ENCODE data around the gene PRKCE. TPM values are rescaled to one million over a fixed set of nuclear protein-coding genes. Genes with fewer than 3 reads are reported as not detected.

PRKCE gene
- total RNA-seq, 1 experiment from 2014 or later: 1.3 TPM

DNA sequence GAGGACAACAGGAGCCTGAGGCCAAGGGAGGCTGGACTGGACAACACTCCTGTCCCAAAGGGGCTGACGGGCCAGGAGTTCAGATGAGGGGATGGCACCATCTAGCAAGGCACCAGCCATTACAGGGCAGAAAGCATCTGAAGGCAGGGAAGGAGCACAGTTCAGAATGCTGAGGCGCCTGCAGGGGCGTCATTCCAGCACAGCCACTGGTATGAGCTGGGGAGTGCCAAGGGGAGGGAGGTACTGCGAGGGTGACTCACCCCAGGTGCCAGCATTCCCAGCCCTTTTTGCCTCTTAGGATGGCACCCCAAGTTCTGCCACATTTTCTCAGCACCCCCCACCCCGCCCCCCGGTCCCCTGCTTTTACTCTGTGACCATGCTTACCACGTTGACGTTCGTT, 515.9 kb downstream of the PRKCE start:
- no peak for DNase-seq
- no peak overlapping the region for H4K8ac ChIP-seq (replicated peaks; ENCODE audit: insufficient read length, low read depth, low read length)
- H4K20me1 ChIP-seq (ENCODE audit: control insufficient read depth, insufficient read depth, insufficient read length): no peaks in the 10 kb centered on the region
- H3K9me3 ChIP-seq (ENCODE audit: control insufficient read depth, low read depth, low read length): no peaks in the 10 kb centered on the region
- TF ChIP-seq, protein P1, sequence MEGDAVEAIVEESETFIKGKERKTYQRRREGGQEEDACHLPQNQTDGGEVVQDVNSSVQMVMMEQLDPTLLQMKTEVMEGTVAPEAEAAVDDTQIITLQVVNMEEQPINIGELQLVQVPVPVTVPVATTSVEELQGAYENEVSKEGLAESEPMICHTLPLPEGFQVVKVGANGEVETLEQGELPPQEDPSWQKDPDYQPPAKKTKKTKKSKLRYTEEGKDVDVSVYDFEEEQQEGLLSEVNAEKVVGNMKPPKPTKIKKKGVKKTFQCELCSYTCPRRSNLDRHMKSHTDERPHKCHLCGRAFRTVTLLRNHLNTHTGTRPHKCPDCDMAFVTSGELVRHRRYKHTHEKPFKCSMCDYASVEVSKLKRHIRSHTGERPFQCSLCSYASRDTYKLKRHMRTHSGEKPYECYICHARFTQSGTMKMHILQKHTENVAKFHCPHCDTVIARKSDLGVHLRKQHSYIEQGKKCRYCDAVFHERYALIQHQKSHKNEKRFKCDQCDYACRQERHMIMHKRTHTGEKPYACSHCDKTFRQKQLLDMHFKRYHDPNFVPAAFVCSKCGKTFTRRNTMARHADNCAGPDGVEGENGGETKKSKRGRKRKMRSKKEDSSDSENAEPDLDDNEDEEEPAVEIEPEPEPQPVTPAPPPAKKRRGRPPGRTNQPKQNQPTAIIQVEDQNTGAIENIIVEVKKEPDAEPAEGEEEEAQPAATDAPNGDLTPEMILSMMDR (conservative IDR thresholded peaks at IDR 0.05): no peak
- no peaks in the 10 kb centered on the region for H3K23me2 ChIP-seq (ENCODE audit: insufficient read length, low read depth, low read length, poor library complexity, severe bottlenecking)
- no peak overlapping the region for H4K91ac ChIP-seq (ENCODE audit: insufficient read length, low read depth, low read length)
- no peak overlapping the region for H4K5ac ChIP-seq (ENCODE audit: insufficient read length, low read depth, low read length)
- H2BK12ac ChIP-seq (ENCODE audit: insufficient read length, low read depth, low read length): no peak overlapping the region
- H3K79me1 ChIP-seq (ENCODE audit: insufficient read depth, low read depth, low read length, poor library complexity, severe bottlenecking): no peaks in the 10 kb centered on the region
- no peak overlapping the region for H3K23ac ChIP-seq (ENCODE audit: insufficient read length, low read depth, low read length)
- no peak overlapping the region for H2BK15ac ChIP-seq (ENCODE audit: low read depth, low read length)
- H3K4me1 Mint-ChIP-seq: peaks cover 37 to 38% of the 10 kb centered on the region in 2 experiments
- H3K79me2 ChIP-seq (ENCODE audit: insufficient read depth, low read length): no peaks in the 10 kb centered on the region
- WGBS (ENCODE audit: extremely low coverage, insufficient read length, low lambda C conversion rate): no CpG with 5 or more reads among the region's 9 CpGs
- H3T11ph ChIP-seq (ENCODE audit: low read length): no peak overlapping the region
- no peak overlapping the region for H3K9ac ChIP-seq (ENCODE audit: extremely low read depth, insufficient read length, low read length)
- H3K4me2 ChIP-seq (ENCODE audit: insufficient read depth, insufficient read length, low read length): no peak overlapping the region
- no peak overlapping the region for H2BK5ac ChIP-seq (ENCODE audit: insufficient read length, low read length)
- H2BK20ac ChIP-seq (ENCODE audit: low read depth, low read length, poor library complexity, severe bottlenecking): no peak overlapping the region
- H3K14ac ChIP-seq (ENCODE audit: insufficient read depth, low read length): no peak overlapping the region
- H3K56ac ChIP-seq (ENCODE audit: insufficient read length, low read depth, low read length): no peak overlapping the region
- no peaks in the 10 kb centered on the region for H3K27me3 ChIP-seq (ENCODE audit: insufficient read depth, low read length)
- H2AFZ ChIP-seq (ENCODE audit: low read length): no peak overlapping the region
- H3K18ac ChIP-seq (ENCODE audit: insufficient read length, low read depth, low read length): no peak overlapping the region
- no peaks in the 10 kb centered on the region for H3K9me3 Mint-ChIP-seq
- H3K27ac Mint-ChIP-seq: peak overlapping the region in 1 of 3 experiments; percentile 83; a peak in 2 of 7 replicates
- H3K4me1 ChIP-seq (ENCODE audit: insufficient read depth, low read length): peaks cover 5% of the 10 kb centered on the region; the same call in 1 of the 2 replicates
- H3K4me3 Mint-ChIP-seq: no peak overlapping the region
- no peak overlapping the region for H2BK120ac ChIP-seq (ENCODE audit: low read depth, low read length, poor library complexity, severe bottlenecking)
- no peak overlapping the region for H3K4ac ChIP-seq (ENCODE audit: low read depth, low read length)
- H3K27me3 Mint-ChIP-seq (ENCODE audit: low read depth): peaks cover 2% of the 10 kb centered on the region; the same call in 1 of the 2 replicates
- no peak overlapping the region for H3K27ac ChIP-seq (ENCODE audit: insufficient read length, low read depth, low read length)
- H3K36me3 Mint-ChIP-seq (ENCODE audit: insufficient read depth in 1 of 3, low read depth in 3 of 3): no peaks in the 10 kb centered on the region
- H2AK5ac ChIP-seq (ENCODE audit: insufficient read length, low read length): no peak overlapping the region
